NT2/D1 (cell line): ENCODE measurements around the gene ZKSCAN3.

Source experiments
- DNase-seq: peaks from one replicate; pipeline ENCODE4 v3.0.0-alpha.2; 2011; ENCODE audit warnings: low read depth, low spot score
- H3K27me3 ChIP-seq: 2 replicates; pipeline ENCODE4 v1.6.0; 2011; ENCODE audit warnings: mild to moderate bottlenecking; ENCODE audit not compliant: insufficient read length, insufficient read depth
- H3K36me3 ChIP-seq: 2 replicates; pipeline ENCODE4 v1.6.1; 2011; ENCODE audit warnings: mild to moderate bottlenecking, low read length, mixed read lengths; ENCODE audit not compliant: insufficient read depth, insufficient read length
- H3K4me1 ChIP-seq: 2 replicates; pipeline ENCODE4 v1.5.1; 2011; ENCODE audit not compliant: insufficient read depth, insufficient read length
- H3K4me3 ChIP-seq: 2 replicates; pipeline ENCODE4 v1.5.1; 2011; ENCODE audit warnings: low read depth; ENCODE audit not compliant: insufficient read length
- H3K9ac ChIP-seq: 2 replicates; pipeline ENCODE4 v1.6.0; 2011; ENCODE audit warnings: low read depth; ENCODE audit not compliant: insufficient read length
- H3K9me3 ChIP-seq: 2 replicates; pipeline ENCODE4 v1.5.1; 2011; ENCODE audit warnings: mild to moderate bottlenecking, low read length; ENCODE audit not compliant: insufficient read depth
- SUZ12 ChIP-seq: IDR thresholded peaks from 2 replicates; pipeline ENCODE4 v1.6.1; 2011; ENCODE audit not compliant: insufficient read length, insufficient read depth; ENCODE audit errors: extremely low read depth
- YY1 ChIP-seq: IDR thresholded peaks from 2 replicates; pipeline ENCODE4 v1.6.1; 2011; ENCODE audit not compliant: insufficient read length, insufficient read depth
- ZNF274 ChIP-seq: IDR thresholded peaks from 2 replicates; pipeline ENCODE4 v1.6.1; 2011; ENCODE audit warnings: mild to moderate bottlenecking, low read depth, low read length

Gene ZKSCAN3

DNA sequence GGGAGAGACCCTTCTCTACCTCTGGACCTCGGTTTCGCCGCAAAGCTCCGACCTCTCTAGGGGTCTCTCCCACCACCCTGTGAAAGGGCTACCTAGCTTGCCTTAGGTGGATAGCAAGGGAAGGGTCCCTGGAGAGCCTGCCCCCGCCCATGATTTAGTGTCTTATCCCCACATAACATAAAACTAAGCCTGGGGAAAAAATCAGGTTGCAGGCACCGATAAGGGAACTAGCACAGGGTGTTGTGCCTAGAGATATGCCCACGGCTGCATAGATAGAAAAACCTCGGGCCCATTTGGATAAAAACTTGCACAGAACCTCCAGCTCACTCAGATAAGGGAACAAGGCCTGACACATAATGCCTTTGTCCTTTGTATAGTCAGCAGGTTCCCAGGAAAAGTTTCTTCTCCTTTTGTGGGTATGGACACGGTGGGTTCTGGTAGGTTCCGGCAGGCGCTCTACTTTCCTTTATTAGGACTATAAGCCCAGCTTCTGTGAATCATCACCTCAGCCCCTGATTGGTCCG lies 14.6 kb upstream of the ZKSCAN3 start:
- Histone ChIP-seq H3K4me1 (no peaks in the 10 kb centered on the region), H3K4me3 (no peak overlapping the region), H3K9me3 (0 out of 2 replicates have a peak, but pooled peaks cover 17% of the 10 kb centered on the region), H3K36me3 (no peaks in the 10 kb centered on the region), H3K9ac (no peak overlapping the region), H3K27me3 (no peaks in the 10 kb centered on the region)
- DNase-seq, result no peak
- TF ChIP-seq SUZ12 (no peak), YY1 (no peak), ZNF274 (no peak)

DNA sequence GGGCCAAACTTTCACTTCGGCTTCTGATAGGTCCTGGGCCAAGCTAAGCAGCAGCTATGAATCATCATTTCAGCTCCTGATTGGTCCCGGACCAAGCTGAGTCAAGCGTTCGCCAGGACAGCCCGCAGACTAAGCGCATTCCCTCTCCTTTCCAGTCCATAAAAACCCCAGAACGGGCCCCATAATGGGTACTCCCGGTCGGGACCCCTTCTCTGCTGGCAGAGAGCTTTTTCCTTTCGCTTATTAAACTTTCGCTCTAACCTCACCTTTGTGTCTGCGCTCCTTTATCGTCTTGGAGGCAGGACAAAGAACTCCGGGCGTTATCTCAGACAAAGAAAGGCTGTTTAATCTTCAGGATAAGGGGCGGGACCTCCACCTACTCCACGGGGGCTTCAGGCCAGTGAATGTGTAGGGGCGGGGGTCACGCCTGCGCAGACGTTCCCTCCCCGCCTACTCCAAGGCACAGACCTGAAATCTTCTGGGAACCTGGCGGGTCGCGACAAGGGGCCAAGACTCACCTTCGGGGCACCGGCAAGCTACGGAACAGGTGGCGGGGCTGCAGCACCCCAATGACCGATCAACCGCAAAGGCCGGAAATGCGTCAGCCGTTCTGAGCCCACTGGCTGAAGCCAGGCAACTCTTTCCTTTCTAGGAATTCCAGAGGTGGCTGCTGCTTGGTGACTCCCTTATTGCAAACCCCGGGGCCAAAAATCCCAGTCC lies 14.0 kb upstream of the ZKSCAN3 start, which contains the start of gene ZSCAN31:
Gene ZSCAN31, minus strand, starts transcription at position 585 of the 720 bp plus-strand sequence. CDS start 6,465 bp downstream, outside the sequence.
- peak within 1 kb of the TSS; percentile 71 for H3K4me3 ChIP-seq
- no peaks in the 10 kb centered on the region for H3K4me1 ChIP-seq
- TF ChIP-seq ZNF274 (no peak), YY1 (no peak), SUZ12 (no peak)

DNA sequence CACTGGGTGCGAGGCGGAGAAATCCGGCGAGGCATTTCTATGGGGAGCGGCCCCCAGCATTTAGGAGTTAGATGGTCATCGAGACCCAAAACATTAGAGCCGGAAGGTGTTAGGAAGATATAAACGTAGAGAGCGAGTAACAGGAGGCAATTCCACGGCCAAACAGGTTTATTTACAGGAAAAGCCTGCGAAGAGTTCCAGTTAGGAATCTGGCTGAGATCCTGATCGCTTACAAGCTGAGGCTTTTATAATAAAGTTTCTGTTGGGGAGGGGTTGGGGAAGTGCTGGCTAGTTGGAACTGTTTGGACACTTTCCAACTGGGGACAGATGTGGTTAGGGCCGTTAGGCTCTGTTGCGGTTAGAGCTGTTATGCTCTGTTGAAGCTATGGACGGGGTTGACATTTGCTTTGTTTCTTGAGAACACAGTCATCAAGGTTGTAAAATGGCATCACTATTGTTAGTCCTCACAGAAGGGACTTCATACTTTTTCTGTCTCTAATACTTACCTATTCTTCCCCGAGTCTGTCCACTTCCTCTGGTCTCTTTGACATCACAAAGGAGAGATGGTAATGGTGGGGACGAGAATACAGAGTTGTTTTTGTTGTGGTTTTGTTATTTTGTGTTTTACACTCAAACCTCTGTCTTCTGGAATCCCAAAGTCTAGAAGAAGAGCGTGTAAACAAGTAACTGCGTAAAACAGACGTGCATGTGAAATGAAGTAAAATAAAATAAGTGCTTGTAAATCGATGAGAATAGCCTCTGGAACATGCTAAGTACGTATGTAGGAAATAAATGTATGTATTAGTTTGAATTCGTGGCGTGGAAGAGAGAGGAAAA lies 13.2 kb upstream of the ZKSCAN3 start:
- no peak for DNase-seq
- peaks cover 20% of the 10 kb centered on the region; the same call in 1 of the 2 replicates for H3K9me3 ChIP-seq
- H3K4me1 ChIP-seq, result no peaks in the 10 kb centered on the region
- H3K27me3 ChIP-seq, result no peaks in the 10 kb centered on the region
- no peaks in the 10 kb centered on the region for H3K36me3 ChIP-seq
- no peak for TF ChIP-seq SUZ12
- TF ChIP-seq YY1, result no peak
- no peak for TF ChIP-seq ZNF274
- peak overlapping the region; percentile 71 for H3K4me3 ChIP-seq
- H3K9ac ChIP-seq, result peak overlapping the region; percentile 68

More for the DNA sequence above, 14.0 kb upstream of the ZKSCAN3 start, which contains the start of gene ZSCAN31:
- Histone ChIP-seq H3K36me3 (no peaks in the 10 kb centered on the region), H3K9ac (peak within 1 kb of the TSS; percentile 68), H3K27me3 (no peaks in the 10 kb centered on the region), H3K9me3 (peaks cover 20% of the 10 kb centered on the region; the same call in 1 of the 2 replicates)
- DNase-seq, result peak; percentile 77

DNA sequence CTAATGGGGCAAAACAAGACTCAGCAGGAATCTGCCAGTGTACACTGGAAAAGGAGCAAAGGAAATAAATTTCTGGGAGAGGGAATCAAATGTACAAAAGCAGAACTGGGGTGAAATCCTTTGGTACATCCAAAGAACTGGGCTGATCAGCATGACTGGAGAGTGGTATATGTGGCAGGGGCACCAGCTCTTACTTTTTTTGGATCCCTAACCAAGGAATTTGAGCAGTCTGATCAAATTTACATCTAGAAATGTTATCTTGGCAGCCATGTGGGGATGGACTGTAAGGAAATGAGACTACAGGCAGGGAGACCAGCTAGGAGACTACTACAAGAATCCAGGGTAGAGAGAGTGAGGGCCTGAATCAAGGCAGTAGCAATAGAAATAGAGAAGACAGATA lies 12.6 kb upstream of the ZKSCAN3 start:
- TF ChIP-seq SUZ12, result no peak
- no peak for TF ChIP-seq ZNF274
- no peak for TF ChIP-seq YY1
- H3K36me3 ChIP-seq, result no peaks in the 10 kb centered on the region
- no peak overlapping the region for H3K4me3 ChIP-seq
- H3K9ac ChIP-seq, result no peak overlapping the region
- H3K27me3 ChIP-seq, result no peaks in the 10 kb centered on the region
- H3K4me1 ChIP-seq, result no peaks in the 10 kb centered on the region
- DNase-seq, result no peak
- H3K9me3 ChIP-seq, result peaks cover 20% of the 10 kb centered on the region; the same call in 1 of the 2 replicates

DNA sequence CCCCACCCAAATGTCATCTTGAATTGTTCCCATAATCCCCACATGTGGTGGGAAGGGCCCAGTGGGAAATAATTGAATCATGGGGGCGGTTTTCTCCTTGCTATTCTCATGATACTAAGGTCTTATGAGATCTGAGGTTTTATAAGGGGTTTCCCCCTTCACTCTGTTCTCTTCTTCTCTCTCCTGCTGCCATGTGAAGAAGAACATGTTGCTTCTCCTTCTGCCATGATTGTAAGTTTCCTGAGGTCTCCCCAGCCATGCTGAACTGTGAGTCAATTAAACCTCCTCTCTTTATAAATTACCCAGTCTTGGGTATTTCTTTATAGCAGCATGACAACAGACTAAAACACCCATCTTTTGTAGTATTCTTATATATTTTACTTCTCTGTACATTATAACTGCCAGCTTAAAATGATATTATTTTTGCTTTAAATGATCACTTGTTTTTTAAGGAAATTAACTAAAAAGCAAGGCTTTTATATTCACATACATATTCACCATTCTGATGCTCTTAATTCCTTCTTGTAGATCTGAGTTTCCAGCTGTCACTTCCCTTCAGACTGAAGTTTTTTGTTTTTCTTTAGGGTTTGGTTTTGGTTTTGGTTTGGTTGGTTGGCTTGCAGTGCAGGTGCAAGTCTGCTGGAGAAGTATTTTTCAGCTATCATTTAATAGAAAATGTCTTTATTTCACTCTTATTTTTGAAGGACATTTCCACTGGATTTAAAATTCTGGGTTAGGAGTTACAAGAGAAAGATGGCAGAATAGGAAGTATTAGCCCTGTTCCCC lies 9.2 kb upstream of the ZKSCAN3 start:
- peaks cover 9% of the 10 kb centered on the region; the same call in 1 of the 2 replicates for H3K9me3 ChIP-seq
- H3K9ac ChIP-seq, result no peak overlapping the region
- TF ChIP-seq YY1 (no peak), SUZ12 (no peak), ZNF274 (no peak)
- H3K36me3 ChIP-seq, result no peaks in the 10 kb centered on the region
- H3K4me3 ChIP-seq, result no peak overlapping the region
- no peaks in the 10 kb centered on the region for H3K4me1 ChIP-seq
- DNase-seq, result no peak
- no peaks in the 10 kb centered on the region for H3K27me3 ChIP-seq

DNA sequence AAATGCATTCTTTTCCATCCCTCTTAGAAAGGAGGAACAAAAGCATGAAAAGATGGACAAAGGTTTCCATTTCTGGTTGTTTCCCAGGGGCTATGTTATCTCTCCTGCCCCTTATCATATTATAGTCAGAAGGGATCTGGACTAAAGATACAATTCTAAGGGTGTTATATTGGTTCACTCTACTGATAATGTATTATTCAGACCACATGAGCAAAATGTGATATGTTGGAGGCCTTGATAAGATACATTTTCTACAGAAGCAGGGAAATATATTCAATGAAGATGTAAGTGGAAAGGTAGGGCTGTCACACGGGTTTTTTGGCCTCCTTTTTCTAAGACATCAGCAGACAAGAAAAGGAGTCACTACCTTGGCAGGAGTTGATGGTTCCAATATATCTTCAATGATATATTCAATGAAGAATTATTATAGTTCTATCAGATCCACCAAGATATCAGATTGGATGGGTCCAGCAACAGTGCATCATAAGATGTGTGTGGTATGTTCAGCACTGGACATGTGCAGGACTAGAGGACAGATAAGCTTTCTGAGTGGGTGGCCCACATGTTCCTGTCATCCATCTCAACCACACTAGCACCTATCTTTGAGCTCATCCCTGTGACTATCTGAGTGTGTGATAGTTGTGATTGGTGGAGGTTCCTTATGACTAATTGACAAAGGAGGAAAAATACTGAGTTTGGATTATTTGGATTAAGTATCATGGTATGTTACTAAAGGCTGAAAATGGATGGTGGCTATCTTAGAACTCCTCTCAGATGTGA lies 5.7 kb upstream of the ZKSCAN3 start:
- Histone ChIP-seq H3K9ac (no peak overlapping the region), H3K27me3 (no peaks in the 10 kb centered on the region), H3K36me3 (no peaks in the 10 kb centered on the region), H3K4me1 (no peaks in the 10 kb centered on the region), H3K9me3 (peaks cover 9% of the 10 kb centered on the region; the same call in 1 of the 2 replicates), H3K4me3 (no peak overlapping the region)
- no peak for DNase-seq
- TF ChIP-seq SUZ12, result no peak
- no peak for TF ChIP-seq ZNF274
- TF ChIP-seq YY1, result no peak
